CD4-positive, alpha-beta T cell treated with Interleukin-6 at 100 ng/mL for 8 hours (primary cell): ENCODE results near the gene RBM5.

Source experiments
- DNase-seq: peaks from one replicate; pipeline ENCODE4 v3.0.0-alpha.2; 2020; ENCODE audit warnings: mixed read lengths, low spot score

RBM5 gene

DNA sequence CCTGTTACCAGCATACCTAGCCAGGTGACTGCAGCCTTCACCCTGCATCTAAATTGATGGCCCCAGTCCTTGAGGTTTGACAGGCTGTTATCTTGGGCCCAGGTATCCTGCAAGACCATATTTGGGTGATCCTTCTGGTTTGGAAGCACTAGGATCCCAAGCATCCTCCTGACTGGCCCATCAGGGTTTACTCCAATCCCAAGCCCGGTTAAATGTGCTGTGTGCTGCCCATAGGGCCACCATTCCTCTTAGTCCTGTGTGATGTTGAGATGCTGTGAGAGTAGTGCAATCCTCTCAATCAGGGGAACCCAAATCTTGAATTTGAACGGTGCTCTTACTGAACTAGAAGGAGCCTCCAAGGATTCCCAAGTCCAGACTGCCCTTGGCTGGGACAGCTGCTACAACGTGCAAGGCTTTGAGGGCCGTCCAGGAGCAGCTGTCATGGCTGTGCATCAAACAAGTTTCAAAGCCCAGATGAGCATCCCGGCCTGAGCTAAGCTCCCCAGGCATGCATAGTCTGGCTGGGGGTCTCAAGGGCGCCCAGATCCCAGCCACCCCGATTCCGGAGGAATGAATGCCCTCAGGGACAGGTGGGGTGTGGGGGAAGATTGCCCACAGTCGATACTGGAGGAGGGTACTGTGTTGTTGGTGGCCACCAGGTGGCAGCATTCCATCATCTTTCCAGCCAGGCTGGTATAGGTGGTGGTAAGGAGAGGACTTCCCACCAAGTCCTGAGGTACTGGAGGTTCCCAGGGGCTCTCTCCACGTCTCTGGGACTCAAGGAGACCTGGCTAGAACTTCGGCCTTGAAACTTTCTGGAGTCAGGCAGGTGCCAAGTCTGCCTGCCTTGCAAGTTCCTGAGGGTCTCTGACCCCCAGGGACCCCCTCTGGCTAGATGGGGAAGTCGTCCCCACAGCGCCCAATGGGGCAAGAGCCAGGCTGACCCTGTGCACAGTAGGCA, 32.6 kb downstream of the RBM5 start:
- peak; percentile 58 for DNase-seq

DNA sequence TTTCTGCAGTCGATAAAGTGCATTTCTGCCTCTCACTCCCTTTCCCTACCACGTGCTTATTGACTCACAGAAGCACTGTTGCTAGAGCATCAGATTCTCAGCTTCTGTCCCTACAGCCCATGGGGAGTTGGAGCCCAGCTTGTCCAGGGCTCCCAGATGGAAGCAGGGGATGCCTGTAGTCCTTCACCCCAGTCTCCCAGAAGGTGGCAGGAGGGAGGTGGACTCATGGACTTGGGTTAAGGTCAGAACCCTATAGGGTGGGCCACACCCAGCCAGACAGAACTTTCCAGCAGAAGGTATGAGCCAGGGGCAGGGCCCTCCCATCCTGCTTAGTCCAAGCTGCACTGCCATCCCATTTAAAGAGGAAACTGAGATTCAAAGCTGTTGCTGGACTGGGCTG, 33.4 kb downstream of the RBM5 start:
- DNase-seq, result no peak

GRCh38 chr3:50122661-50123391, 34.1 kb downstream of the RBM5 start:
- DNase-seq, result no peak

- no peak for DNase-seq
Observed at GRCh38 chr3:50123394-50124051, 34.8 kb downstream of the RBM5 start.

GRCh38 chr3:50124052-50124799, 35.5 kb downstream of the RBM5 start:
- no peak for DNase-seq

GRCh38 chr3:50124800-50125178, 36.1 kb downstream of the RBM5 start:
- no peak for DNase-seq

GRCh38 chr3:50125541-50126286, 37.0 kb downstream of the RBM5 start:
- no peak for DNase-seq

DNA sequence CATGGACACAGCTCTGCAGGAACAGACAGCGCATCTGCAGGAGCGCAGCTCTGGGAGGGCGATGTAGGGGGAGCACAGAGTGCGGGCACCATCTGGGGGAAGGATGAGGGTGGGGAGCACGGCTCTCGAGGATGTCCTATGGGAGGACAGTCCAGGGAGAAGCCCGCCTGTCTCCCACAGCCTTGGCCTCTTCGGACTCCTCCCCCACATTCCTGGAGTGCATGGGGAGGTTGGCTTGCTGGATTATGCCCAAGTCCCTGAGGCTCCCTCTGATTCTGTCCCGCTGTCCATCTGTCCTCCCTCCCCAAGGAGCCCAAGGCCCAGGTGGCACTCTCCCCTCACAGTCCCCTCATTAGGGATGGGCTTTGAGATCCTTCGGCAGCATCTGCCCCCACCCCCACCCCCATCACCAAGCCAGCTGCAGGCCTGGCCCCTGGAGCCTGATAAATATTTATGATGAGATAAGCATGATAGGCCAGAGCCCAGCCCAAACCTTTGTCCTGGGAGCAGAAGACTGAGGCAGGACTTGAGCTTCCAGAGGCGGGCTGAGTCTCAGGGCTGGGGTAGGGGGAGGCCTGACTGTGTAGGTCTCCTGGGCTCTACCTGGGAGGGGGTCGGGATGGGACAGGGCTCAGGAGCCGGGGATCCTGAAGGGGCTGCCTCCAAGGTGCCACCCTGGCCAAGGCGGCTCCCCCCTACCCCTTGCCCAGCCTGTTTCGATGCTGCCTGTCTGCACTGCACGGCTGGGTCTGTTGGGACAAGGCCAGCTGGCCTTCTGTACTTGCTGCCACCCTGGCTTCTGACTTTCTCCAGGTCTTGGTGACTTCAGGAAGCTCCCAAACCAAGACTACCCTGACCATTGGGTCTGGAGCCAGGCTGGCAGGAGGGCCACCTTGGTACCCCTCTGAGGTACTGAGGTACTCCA, 37.8 kb downstream of the RBM5 start:
- no peak for DNase-seq

GRCh38 chr3:50127251-50127691, 38.6 kb downstream of the RBM5 start:
- DNase-seq, result no peak

- no peak for DNase-seq
Observed at GRCh38 chr3:50128001-50128400, 39.3 kb downstream of the RBM5 start.

DNA sequence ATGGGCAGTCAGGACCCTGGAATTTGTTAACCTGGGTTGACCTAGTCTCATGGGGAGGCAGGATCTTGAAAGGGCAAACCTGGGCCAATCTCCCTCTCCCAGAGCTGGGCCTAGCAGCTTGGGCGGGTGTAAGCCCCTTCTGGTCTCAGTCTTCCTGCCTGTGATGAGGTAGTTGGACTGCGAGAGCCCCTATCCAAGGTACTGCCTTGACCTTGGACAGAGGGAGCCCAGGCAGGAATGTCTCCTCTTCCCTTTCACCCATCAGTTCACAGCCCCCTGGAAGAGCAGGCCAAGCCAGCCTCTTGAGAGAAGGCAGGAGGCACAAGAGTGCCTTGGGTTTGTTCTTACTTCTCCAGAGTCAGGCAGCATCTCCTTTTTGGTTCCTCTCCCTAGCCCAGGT, 41.7 kb downstream of the RBM5 start:
- no peak for DNase-seq

GRCh38 chr3:50132421-50133282, 43.9 kb downstream of the RBM5 start:
- DNase-seq, result no peak

DNA sequence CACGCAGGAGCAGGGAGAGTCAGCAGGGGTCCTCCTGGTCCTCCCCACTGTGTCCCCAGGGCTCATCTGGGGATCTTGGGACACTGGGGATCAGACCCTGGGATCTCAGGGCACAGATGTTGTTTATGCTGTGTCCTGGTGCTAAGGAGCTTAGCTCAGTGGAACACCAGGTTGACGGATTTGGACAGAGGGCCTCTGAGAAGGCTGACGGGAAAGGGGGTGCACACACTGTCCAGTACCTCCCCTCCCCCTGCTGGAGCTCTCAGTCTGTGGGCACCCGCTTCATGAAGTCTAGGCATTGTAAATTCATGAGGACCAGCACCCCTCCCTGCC, 44.5 kb downstream of the RBM5 start:
- no peak for DNase-seq

GRCh38 chr3:50134367-50134766, 45.6 kb downstream of the RBM5 start:
- DNase-seq, result no peak

GRCh38 chr3:50135964-50136363, 47.2 kb downstream of the RBM5 start:
- DNase-seq, result no peak

GRCh38 chr3:50136714-50137405, 48.1 kb downstream of the RBM5 start:
- DNase-seq, result no peak

DNA sequence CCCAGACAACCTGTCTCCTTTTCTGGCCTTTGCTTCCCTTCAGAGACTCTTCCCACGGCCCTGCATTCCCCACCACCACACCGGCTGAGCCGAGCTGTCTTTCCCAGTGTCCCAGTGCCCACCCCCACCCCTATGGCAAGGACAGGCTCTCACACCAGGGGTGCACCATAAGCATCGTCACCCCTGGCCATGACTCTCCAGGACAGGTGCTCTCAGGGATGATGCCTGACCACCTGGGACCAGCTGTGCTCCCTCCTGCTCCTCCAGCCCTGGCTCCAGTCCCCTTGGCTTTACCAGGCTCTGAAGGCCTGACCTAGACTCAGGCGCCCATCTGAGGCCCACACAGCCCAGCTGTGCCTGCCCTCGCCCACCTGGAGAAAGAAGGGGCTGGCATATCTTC, 48.8 kb downstream of the RBM5 start:
- no peak for DNase-seq
